ENCODE results near the gene SIGLEC14. TPM values are rescaled to one million over a fixed set of nuclear protein-coding genes. Genes with fewer than 3 reads are reported as not detected.

The SIGLEC14 gene
- total and polyA plus RNA-seq, 2 experiments from 2014 or later, result not detected

DNA sequence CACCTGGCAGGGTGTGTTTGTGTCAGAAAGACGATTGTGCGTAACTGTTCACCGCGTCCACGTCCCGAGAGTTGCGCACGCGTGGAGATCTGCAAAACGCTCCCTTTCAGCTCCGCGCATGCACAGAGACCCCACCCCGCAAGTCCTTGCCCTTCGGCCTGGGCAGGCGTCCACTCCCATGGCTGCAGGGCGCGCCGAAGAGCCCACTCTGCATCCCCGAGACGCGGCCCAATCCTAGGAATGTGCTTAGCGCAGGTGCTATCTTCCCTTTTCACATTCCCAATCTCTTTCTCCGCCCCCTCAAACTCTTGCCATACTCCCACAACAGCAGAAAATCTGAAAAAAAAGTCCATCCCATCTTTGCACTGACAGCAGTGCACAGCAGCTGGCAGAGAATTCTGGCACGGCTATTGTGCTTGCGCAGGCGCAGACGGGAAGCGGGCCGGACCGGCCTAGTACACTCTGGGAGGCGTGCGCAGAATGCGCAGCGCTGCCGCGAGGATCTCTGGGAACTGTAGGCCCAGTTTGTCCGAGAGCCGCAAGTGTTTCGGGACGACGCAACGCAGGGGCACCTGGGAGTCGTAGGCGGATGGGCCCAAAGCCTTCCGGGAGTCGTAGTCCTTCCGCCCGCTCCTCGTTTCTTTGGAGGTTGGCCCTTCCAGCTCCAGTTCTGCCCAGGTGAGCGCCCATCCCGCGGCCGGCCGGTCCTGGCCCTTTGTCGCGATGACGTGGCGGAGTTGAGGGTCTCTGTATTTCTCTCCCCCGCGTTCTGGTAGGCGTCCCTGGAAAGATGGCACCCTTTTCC is 52.5 kb downstream of the SIGLEC14 start:
- Histone ChIP-seq H3F3A (replicated peaks; ENCODE audit: low read depth) (no peaks in the 10 kb centered on the region), H3K27ac (ENCODE audit: low read depth) (no peak overlapping the region), H3K27me3 (ENCODE audit: insufficient read depth) (peaks cover 3% of the 10 kb centered on the region; the same call in 1 of the 2 replicates), H3K9me2 (ENCODE audit: insufficient read depth) (no peaks in the 10 kb centered on the region), H3K4me1 (ENCODE audit: insufficient read depth) (peaks cover 6% of the 10 kb centered on the region; the same call in 1 of the 2 replicates), H3K36me3 (ENCODE audit: insufficient read depth) (no peaks in the 10 kb centered on the region), H3K4me2 (peak overlapping the region; percentile 88), H3K79me2 (replicated peaks; ENCODE audit: insufficient read depth) (no peaks in the 10 kb centered on the region), H3K4me3 (peak overlapping the region; percentile 83), H4K20me1 (replicated peaks; ENCODE audit: insufficient read depth) (no peaks in the 10 kb centered on the region), H2AFZ (peak overlapping the region; percentile 100)
- Mint-ChIP-seq H3K9me3 (peaks cover 39% of the 10 kb centered on the region), H3K4me1 (peaks cover 10% of the 10 kb centered on the region), H3K27me3 (ENCODE audit: insufficient read depth, low read depth, poor library complexity) (peaks cover 14% of the 10 kb centered on the region), H3K4me3 (peak overlapping the region; percentile 91), H3K36me3 (ENCODE audit: low read depth) (peaks cover 7% of the 10 kb centered on the region), H3K27ac (no peak overlapping the region)
- DNase-seq (ENCODE audit: low spot score) (peak; percentile 99), ATAC-seq (peak; percentile 99)
- TF ChIP-seq EZH2phosphoT487 (IDR thresholded peaks at IDR 0.05; ENCODE audit: unreplicated experiment) (no peak), CREB1 (CRISPR knock-in tag; IDR thresholded peaks at IDR 0.05; ENCODE audit: low read depth) (peak; percentile 86), JUNB (IDR thresholded peaks at IDR 0.05; ENCODE audit: unreplicated experiment) (no peak), POLR2AphosphoS5 (IDR thresholded peaks at IDR 0.05; ENCODE audit: low read depth) (peak; percentile 63)
- TF ChIP-seq, protein P1, sequence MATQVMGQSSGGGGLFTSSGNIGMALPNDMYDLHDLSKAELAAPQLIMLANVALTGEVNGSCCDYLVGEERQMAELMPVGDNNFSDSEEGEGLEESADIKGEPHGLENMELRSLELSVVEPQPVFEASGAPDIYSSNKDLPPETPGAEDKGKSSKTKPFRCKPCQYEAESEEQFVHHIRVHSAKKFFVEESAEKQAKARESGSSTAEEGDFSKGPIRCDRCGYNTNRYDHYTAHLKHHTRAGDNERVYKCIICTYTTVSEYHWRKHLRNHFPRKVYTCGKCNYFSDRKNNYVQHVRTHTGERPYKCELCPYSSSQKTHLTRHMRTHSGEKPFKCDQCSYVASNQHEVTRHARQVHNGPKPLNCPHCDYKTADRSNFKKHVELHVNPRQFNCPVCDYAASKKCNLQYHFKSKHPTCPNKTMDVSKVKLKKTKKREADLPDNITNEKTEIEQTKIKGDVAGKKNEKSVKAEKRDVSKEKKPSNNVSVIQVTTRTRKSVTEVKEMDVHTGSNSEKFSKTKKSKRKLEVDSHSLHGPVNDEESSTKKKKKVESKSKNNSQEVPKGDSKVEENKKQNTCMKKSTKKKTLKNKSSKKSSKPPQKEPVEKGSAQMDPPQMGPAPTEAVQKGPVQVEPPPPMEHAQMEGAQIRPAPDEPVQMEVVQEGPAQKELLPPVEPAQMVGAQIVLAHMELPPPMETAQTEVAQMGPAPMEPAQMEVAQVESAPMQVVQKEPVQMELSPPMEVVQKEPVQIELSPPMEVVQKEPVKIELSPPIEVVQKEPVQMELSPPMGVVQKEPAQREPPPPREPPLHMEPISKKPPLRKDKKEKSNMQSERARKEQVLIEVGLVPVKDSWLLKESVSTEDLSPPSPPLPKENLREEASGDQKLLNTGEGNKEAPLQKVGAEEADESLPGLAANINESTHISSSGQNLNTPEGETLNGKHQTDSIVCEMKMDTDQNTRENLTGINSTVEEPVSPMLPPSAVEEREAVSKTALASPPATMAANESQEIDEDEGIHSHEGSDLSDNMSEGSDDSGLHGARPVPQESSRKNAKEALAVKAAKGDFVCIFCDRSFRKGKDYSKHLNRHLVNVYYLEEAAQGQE (IDR thresholded peaks at IDR 0.05; ENCODE audit: unreplicated experiment), result no peak
- TF ChIP-seq, protein P2, sequence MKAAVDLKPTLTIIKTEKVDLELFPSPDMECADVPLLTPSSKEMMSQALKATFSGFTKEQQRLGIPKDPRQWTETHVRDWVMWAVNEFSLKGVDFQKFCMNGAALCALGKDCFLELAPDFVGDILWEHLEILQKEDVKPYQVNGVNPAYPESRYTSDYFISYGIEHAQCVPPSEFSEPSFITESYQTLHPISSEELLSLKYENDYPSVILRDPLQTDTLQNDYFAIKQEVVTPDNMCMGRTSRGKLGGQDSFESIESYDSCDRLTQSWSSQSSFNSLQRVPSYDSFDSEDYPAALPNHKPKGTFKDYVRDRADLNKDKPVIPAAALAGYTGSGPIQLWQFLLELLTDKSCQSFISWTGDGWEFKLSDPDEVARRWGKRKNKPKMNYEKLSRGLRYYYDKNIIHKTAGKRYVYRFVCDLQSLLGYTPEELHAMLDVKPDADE (IDR thresholded peaks at IDR 0.05), result peak; percentile 99

DNA sequence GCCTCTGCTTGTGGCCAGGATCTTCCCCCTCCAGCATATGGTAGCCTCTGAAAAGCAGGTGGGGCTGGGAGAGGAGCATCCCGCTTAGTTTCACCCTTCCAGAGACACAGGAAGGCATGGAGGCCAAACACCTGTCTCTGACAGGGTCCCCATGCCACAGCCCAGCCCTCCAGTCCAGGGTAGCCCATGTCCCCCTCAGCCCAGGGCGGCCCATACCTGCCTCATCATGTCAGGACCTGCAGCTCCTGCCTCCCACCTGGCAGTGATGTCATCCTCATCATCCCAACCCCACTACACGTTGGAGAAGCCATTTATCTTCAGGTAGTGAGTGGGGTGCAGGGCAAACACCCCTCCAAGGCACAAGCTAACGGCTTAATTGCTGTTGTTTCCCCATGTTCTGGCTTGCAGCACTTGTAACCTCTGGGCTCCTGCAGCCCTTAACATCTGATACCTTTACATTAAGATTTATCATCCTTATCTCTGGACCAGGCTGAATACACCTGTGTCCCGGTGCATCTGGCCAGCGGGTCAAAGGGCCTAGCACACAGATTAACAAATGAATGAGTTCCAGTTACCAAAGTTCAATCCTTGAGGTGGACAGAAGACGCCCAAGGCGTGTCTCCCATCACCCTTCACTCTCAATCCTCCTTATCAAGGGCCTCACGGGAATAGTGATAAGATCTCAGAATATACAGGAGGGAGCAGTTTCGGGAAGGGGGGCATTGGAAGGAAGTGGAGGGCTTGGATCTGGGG is 53.3 kb downstream of the SIGLEC14 start:
- Histone ChIP-seq H3F3A (replicated peaks; ENCODE audit: low read depth) (no peaks in the 10 kb centered on the region), H3K4me3 (peak overlapping the region; percentile 83), H3K4me2 (peak overlapping the region; percentile 88), H3K27me3 (ENCODE audit: insufficient read depth) (no peaks in the 10 kb centered on the region), H3K9me2 (ENCODE audit: insufficient read depth) (no peaks in the 10 kb centered on the region), H3K79me2 (replicated peaks; ENCODE audit: insufficient read depth) (no peaks in the 10 kb centered on the region), H2AFZ (peak overlapping the region; percentile 92; the same call in 1 of the 2 replicates), H3K4me1 (ENCODE audit: insufficient read depth) (peaks cover 6% of the 10 kb centered on the region; the same call in 1 of the 2 replicates), H3K27ac (ENCODE audit: low read depth) (no peak overlapping the region), H3K36me3 (ENCODE audit: insufficient read depth) (no peaks in the 10 kb centered on the region; the same call in 1 of the 2 replicates), H4K20me1 (replicated peaks; ENCODE audit: insufficient read depth) (no peaks in the 10 kb centered on the region)
- peak; percentile 11 for DNase-seq (ENCODE audit: low spot score)
- H3K4me1 Mint-ChIP-seq, result peaks cover 10% of the 10 kb centered on the region
- H3K4me3 Mint-ChIP-seq, result peak overlapping the region; percentile 91
- ATAC-seq, result no peak
- TF ChIP-seq POLR2AphosphoS5 (IDR thresholded peaks at IDR 0.05; ENCODE audit: low read depth), result no peak
- TF ChIP-seq EZH2 (IDR thresholded peaks at IDR 0.05; ENCODE audit: low read depth, unreplicated experiment), result no peak
- no peak for TF ChIP-seq STAT1 (IDR thresholded peaks at IDR 0.05; ENCODE audit: unreplicated experiment)
- TF ChIP-seq CREB1 (CRISPR knock-in tag; IDR thresholded peaks at IDR 0.05; ENCODE audit: low read depth), result no peak
- TF ChIP-seq, protein P1 (IDR thresholded peaks at IDR 0.05; ENCODE audit: unreplicated experiment), result no peak
- TF ChIP-seq, protein P3, sequence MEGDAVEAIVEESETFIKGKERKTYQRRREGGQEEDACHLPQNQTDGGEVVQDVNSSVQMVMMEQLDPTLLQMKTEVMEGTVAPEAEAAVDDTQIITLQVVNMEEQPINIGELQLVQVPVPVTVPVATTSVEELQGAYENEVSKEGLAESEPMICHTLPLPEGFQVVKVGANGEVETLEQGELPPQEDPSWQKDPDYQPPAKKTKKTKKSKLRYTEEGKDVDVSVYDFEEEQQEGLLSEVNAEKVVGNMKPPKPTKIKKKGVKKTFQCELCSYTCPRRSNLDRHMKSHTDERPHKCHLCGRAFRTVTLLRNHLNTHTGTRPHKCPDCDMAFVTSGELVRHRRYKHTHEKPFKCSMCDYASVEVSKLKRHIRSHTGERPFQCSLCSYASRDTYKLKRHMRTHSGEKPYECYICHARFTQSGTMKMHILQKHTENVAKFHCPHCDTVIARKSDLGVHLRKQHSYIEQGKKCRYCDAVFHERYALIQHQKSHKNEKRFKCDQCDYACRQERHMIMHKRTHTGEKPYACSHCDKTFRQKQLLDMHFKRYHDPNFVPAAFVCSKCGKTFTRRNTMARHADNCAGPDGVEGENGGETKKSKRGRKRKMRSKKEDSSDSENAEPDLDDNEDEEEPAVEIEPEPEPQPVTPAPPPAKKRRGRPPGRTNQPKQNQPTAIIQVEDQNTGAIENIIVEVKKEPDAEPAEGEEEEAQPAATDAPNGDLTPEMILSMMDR (conservative IDR thresholded peaks at IDR 0.05; ENCODE audit: low read depth in 2 of 2), result no peak
- TF ChIP-seq, protein P2 (IDR thresholded peaks at IDR 0.05), result no peak
- peaks cover 14% of the 10 kb centered on the region for H3K27me3 Mint-ChIP-seq (ENCODE audit: insufficient read depth, low read depth, poor library complexity)
- peaks cover 34% of the 10 kb centered on the region for H3K9me3 Mint-ChIP-seq
- H3K27ac Mint-ChIP-seq, result no peak overlapping the region
- H3K36me3 Mint-ChIP-seq (ENCODE audit: low read depth), result peaks cover 11% of the 10 kb centered on the region

Data from GM23338 (cell line).